Measurements from ENCODE around the gene A4GNT. TPM values are rescaled to one million over a fixed set of nuclear protein-coding genes. Genes with fewer than 3 reads are reported as not detected.

Gene A4GNT
- total and polyA plus RNA-seq, 12 donors: not detected

- no peak overlapping the region for H3K4me3 ChIP-seq
These were observed 4.4 kb downstream of the A4GNT start for GRCh38 chr3:138127636-138128365.

DNA sequence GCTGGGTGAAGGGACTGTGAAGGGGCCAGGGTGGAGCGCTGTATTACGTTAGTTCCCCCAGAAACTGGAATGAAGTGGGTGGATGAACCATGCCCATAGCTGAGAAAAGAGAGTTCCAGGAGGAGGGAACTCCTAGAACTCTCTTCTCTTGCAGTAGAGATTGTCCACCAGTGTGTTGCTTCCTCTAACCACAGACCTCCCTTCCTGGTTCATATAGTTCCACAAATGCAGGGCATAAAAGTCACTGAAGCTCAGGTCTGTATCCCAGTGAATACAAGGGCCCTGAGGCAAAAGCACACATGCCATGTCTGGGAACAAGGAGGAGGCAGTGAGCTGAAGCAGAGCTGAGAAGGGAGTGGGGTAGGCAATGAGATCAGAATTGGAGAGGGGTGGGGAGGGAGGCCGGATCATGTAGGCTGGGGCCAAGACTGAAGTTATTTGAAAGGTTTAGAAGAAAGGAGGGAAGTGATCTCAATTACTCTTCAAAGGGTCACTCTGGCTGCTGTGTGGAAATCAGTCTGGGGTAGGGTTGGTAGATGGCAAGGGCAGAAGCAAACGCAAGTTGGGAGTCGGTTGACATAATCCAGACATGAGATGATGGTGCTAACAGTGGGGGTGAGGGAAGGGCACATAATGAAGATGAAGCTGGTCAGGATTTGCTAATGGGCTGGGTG lies 6.5 kb downstream of the A4GNT start:
- Histone ChIP-seq H3K27me3 (no peaks in the 10 kb centered on the region), H3K36me3 (replicated peaks in 1 of 2) (no peaks in the 10 kb centered on the region), H3K9me3 (replicated peaks in 1 of 3) (no peaks in the 10 kb centered on the region), H3K4me3 (no peak overlapping the region), H3K27ac (peak overlapping the region in 3 of 5 donors; percentile 15 to 84 (median 43)), H3K4me1 (replicated peaks in 1 of 2) (peaks cover 0 to 11% of the 10 kb centered on the region in 2 donors)
- WGBS, 4 donors: 46 to 64% (median 59%) methylated on average over 5 of the region's 5 CpGs
- no peak for TF ChIP-seq POLR2A (IDR thresholded peaks at IDR 0.05)
- DNase-seq: peak in 2 of 7 donors; percentile 25 to 31
- intact Hi-C loops (cut with DNase I): no loop called here

More at GRCh38 chr3:138127636-138128365, 4.4 kb downstream of the A4GNT start:
- no peak for DNase-seq
- Histone ChIP-seq H3K27ac (no peak overlapping the region), H3K36me3 (replicated peaks in 1 of 2) (no peaks in the 10 kb centered on the region), H3K27me3 (no peaks in the 10 kb centered on the region), H3K9me3 (replicated peaks in 1 of 3) (no peaks in the 10 kb centered on the region), H3K4me1 (replicated peaks in 1 of 2) (peaks cover 0 to 11% of the 10 kb centered on the region in 2 donors)
- TF ChIP-seq CTCF (IDR thresholded peaks at IDR 0.05) (no peak), POLR2A (IDR thresholded peaks at IDR 0.05) (no peak)
- 83 to 90% (median 88%) methylated on average over 1 of the region's 1 CpG for WGBS, 4 donors
- intact Hi-C loops (cut with DNase I): no loop called here

DNA sequence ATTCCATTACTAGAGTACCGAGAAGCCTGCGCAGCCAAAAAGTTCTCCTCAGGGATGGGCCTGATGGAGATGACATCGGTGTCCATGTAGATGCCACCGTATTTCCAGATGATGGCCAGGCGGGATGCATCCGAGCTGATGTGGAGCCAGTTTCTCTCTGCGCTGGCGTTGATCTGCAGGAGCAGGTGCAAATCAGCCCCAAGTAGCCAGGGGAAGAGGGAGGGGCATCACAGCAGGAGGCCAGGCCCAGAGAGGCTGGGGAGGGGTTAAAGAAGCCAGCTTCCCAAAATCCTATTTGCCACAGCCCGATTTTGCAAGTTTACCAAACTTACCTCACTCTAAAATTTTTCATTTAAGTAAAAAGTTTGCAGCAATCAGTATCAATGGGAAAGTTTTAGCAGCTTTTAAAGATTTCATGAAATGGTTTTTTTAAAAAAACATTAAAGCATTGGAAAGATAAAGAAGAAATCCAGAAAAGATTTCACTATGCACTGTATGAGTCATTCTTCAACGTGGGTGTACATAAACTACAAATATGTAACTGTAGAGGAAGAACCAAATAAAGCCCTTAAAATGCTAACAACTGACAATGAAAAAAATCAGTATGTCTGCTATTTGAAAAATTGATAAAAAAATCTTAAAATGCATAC lies 7.4 kb downstream of the A4GNT start:
- H3K36me3 ChIP-seq (replicated peaks in 1 of 2): no peaks in the 10 kb centered on the region
- no peak overlapping the region for H3K4me3 ChIP-seq
- peak overlapping the region in 2 of 5 donors; percentile 43 to 84 for H3K27ac ChIP-seq
- no peaks in the 10 kb centered on the region for H3K9me3 ChIP-seq (replicated peaks in 1 of 3)
- intact Hi-C loops (cut with DNase I): no loop called here
- TF ChIP-seq CTCF (IDR thresholded peaks at IDR 0.05): no peak
- no peak for TF ChIP-seq POLR2A (IDR thresholded peaks at IDR 0.05)
- DNase-seq: no peak
- WGBS, 4 donors: 75 to 80% (median 77%) methylated on average over 8 to 10 of the region's 10 CpGs
- peaks cover 0 to 11% of the 10 kb centered on the region in 2 donors for H3K4me1 ChIP-seq (replicated peaks in 1 of 2)
- no peaks in the 10 kb centered on the region for H3K27me3 ChIP-seq

DNA sequence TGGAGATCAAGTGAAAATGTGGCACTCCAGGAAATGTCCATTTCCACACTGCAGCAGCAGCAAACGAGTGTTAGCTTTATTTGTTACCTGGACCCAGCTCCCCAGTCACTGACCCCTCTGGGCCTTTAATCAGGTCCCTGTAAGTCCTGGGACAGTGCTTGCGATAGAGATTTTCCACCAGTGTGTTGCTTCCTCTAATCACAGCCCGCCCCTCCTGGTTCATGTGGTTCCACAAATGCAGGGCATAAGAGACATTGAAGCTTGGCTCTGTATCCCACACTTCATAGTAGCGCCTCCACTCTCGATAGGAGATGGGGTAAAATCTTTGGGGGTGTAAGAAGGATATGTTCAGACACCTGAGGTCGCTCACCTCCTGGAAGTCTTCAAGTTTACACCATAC lies 8.0 kb downstream of the A4GNT start:
- H3K36me3 ChIP-seq (replicated peaks in 1 of 2): no peaks in the 10 kb centered on the region
- no peaks in the 10 kb centered on the region for H3K9me3 ChIP-seq (replicated peaks in 1 of 3)
- DNase-seq: peak in 1 of 7 donors; percentile 29
- peak overlapping the region in 1 of 5 donors; percentile 50 for H3K27ac ChIP-seq
- H3K4me1 ChIP-seq (replicated peaks in 1 of 2): peaks cover 0 to 11% of the 10 kb centered on the region in 2 donors
- no peak overlapping the region for H3K4me3 ChIP-seq
- WGBS, 4 donors: 76 to 89% (median 81%) methylated on average over 5 to 6 of the region's 6 CpGs
- intact Hi-C loops (cut with DNase I): no loop called here
- TF ChIP-seq POLR2A (IDR thresholded peaks at IDR 0.05) (no peak), CTCF (IDR thresholded peaks at IDR 0.05) (no peak)
- no peaks in the 10 kb centered on the region for H3K27me3 ChIP-seq
